Peyer's patch (tissue), 4 donors: ENCODE measurements around the gene FGD3.

Source experiments
- POLR2A ChIP-seq, 2 donors: fragments of 450-650 bp; IDR thresholded peaks; one replicate each; pipeline ENCODE4 v1.5.1; 2017; ENCODE audit warnings: antibody characterized with exemption in 2 of 2, mild to moderate bottlenecking in 2 of 2, moderate library complexity in 2 of 2
- TF ChIP-seq, protein P1 (sequence below), 6 experiments: fragments of 450-650 bp in 4 of 6; fragments of 200-600 bp in 2 of 6; sonication (generic) in 1 of 6; IDR thresholded peaks; one replicate each; pipeline ENCODE4 v1.5.1; 2017 to 2019; ENCODE audit warnings: antibody characterized with exemption in 6 of 6, mild to moderate bottlenecking in 3 of 6, moderate library complexity in 1 of 6

DNA sequence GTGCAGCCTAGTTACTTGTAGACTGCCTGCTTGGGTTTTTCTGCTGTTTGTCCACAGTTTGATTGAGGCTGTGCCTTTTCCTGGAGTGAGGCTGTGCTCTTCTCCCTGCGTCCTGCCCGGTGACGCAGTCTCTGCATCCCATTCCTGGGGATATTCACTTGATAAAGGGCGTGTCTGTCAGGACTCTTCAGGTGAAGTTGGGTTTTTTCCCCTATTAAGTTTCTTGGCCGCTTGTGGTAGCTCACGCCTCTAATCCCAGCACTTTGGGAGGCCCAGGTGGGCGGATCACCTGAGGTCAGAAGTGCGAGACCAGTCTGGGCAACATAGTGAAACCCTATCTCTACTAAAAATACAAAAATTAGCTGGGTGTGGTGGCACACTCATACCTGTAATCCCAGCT lies 61.1 kb downstream of the FGD3 start:
- TF ChIP-seq, protein P1, sequence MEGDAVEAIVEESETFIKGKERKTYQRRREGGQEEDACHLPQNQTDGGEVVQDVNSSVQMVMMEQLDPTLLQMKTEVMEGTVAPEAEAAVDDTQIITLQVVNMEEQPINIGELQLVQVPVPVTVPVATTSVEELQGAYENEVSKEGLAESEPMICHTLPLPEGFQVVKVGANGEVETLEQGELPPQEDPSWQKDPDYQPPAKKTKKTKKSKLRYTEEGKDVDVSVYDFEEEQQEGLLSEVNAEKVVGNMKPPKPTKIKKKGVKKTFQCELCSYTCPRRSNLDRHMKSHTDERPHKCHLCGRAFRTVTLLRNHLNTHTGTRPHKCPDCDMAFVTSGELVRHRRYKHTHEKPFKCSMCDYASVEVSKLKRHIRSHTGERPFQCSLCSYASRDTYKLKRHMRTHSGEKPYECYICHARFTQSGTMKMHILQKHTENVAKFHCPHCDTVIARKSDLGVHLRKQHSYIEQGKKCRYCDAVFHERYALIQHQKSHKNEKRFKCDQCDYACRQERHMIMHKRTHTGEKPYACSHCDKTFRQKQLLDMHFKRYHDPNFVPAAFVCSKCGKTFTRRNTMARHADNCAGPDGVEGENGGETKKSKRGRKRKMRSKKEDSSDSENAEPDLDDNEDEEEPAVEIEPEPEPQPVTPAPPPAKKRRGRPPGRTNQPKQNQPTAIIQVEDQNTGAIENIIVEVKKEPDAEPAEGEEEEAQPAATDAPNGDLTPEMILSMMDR (IDR thresholded peaks at IDR 0.05), result no peak
- TF ChIP-seq POLR2A (IDR thresholded peaks at IDR 0.05), result no peak
